Large intestine (tissue), 3 donors: ENCODE data around the gene C5orf47. TPM values are rescaled to one million over a fixed set of nuclear protein-coding genes. Genes with fewer than 3 reads are reported as not detected.
"Not testable (repeated sequence)": the region's sequence is repeated elsewhere in the genome, so short reads cannot be mapped to it uniquely, and the experiment has no call there.

Experiments
- DNase-seq, 2 donors: peaks; one replicate each; pipeline versions ENCODE4 v3.0.0 to v3.0.0-alpha.2; 2013
- H3K27ac ChIP-seq: one replicate; pipeline ENCODE4 v1.5.1; 2013; ENCODE audit warnings: low read length
- H3K27me3 ChIP-seq: 2 replicates; pipeline ENCODE4 v1.6.1; 2013; ENCODE audit warnings: low read length; ENCODE audit not compliant: control insufficient read depth, insufficient read depth
- H3K36me3 ChIP-seq: 2 replicates; pipeline ENCODE4 v1.6.1; 2013; ENCODE audit warnings: low read length; ENCODE audit not compliant: control insufficient read depth, insufficient read depth
- H3K4me1 ChIP-seq: one replicate; pipeline ENCODE4 v1.6.1; 2013; ENCODE audit warnings: low read length; ENCODE audit not compliant: control insufficient read depth, insufficient read depth
- H3K4me3 ChIP-seq: one replicate; pipeline ENCODE4 v1.5.1; 2013; ENCODE audit warnings: low read length
- H3K9me3 ChIP-seq: one replicate; pipeline ENCODE4 v1.6.1; 2013; ENCODE audit warnings: mild to moderate bottlenecking, low read depth, low read length, moderate library complexity; ENCODE audit not compliant: control insufficient read depth
- WGBS: methylation state at CpG from one replicate; pipeline ENCODE4 v1.1.5; 2013; ENCODE audit warnings: low lambda C conversion rate; ENCODE audit not compliant: insufficient coverage; 5-methylcytosine and 5-hydroxymethylcytosine counted together
- polyA plus RNA-seq: library from polyadenylated mRNA; unstranded; fragments of 120-200 nt; gene quantifications from one replicate; pipeline ENCODE4 v1.2.1, GENCODE V29; 2013

The C5orf47 gene
- polyA plus RNA-seq, 1 donor: 0.06 TPM

GRCh38 chr5:173989432-173990082 is 587 bp downstream of the C5orf47 start:
- DNase-seq: no peak
- no peaks in the 10 kb centered on the region for H3K4me1 ChIP-seq
- H3K27me3 ChIP-seq: no peaks in the 10 kb centered on the region
- no peak overlapping the region for H3K27ac ChIP-seq
- H3K4me3 ChIP-seq: no peak overlapping the region
- no CpG with 5 or more reads among the region's 41 CpGs for WGBS
- no peaks in the 10 kb centered on the region for H3K36me3 ChIP-seq
- H3K9me3 ChIP-seq: peaks cover 4% of the 10 kb centered on the region

GRCh38 chr5:173997331-173997730 is 8.4 kb downstream of the C5orf47 start:
- H3K9me3 ChIP-seq: no peaks in the 10 kb centered on the region
- peaks cover 3% of the 10 kb centered on the region for H3K27me3 ChIP-seq
- no peak overlapping the region for H3K27ac ChIP-seq
- peak in 1 of 2 donors; percentile 7 for DNase-seq
- H3K36me3 ChIP-seq: no peaks in the 10 kb centered on the region
- no peaks in the 10 kb centered on the region for H3K4me1 ChIP-seq
- H3K4me3 ChIP-seq: no peak overlapping the region
- WGBS: no CpG with 5 or more reads among the region's 4 CpGs

- WGBS: 62% methylated on average over 3 of the region's 4 CpGs
- Histone ChIP-seq H3K36me3 (no peaks in the 10 kb centered on the region), H3K4me1 (no peaks in the 10 kb centered on the region), H3K27ac (no peak overlapping the region), H3K9me3 (no peaks in the 10 kb centered on the region), H3K4me3 (no peak overlapping the region), H3K27me3 (peaks cover 4% of the 10 kb centered on the region)
- no peak for DNase-seq
These were observed 9.6 kb downstream of the C5orf47 start for GRCh38 chr5:173998531-173998930.

- Histone ChIP-seq H3K36me3 (no peaks in the 10 kb centered on the region), H3K4me1 (no peaks in the 10 kb centered on the region), H3K9me3 (no peaks in the 10 kb centered on the region), H3K27me3 (peaks cover 5% of the 10 kb centered on the region), H3K4me3 (no peak overlapping the region), H3K27ac (no peak overlapping the region)
- 79% methylated on average over 4 of the region's 4 CpGs for WGBS
- no peak for DNase-seq
These were observed 11.1 kb downstream of the C5orf47 start for GRCh38 chr5:174000076-174000475.

GRCh38 chr5:174003795-174004194 is 14.8 kb downstream of the C5orf47 start:
- Histone ChIP-seq H3K4me3 (no peak overlapping the region), H3K9me3 (no peaks in the 10 kb centered on the region), H3K27ac (no peak overlapping the region), H3K36me3 (no peaks in the 10 kb centered on the region), H3K4me1 (no peaks in the 10 kb centered on the region), H3K27me3 (peaks cover 5% of the 10 kb centered on the region)
- DNase-seq: no peak

- no peak overlapping the region for H3K4me3 ChIP-seq
- H3K36me3 ChIP-seq: no peaks in the 10 kb centered on the region
- WGBS: 100% methylated on average over 1 of the region's 5 CpGs
- H3K27ac ChIP-seq: no peak overlapping the region
- no peaks in the 10 kb centered on the region for H3K4me1 ChIP-seq
- no peak for DNase-seq
- no peaks in the 10 kb centered on the region for H3K9me3 ChIP-seq
- peaks cover 3% of the 10 kb centered on the region for H3K27me3 ChIP-seq
These were observed 20.0 kb downstream of the C5orf47 start for GRCh38 chr5:174008922-174009321.

GRCh38 chr5:174010365-174010764 is 21.4 kb downstream of the C5orf47 start:
- no peaks in the 10 kb centered on the region for H3K9me3 ChIP-seq
- no peaks in the 10 kb centered on the region for H3K36me3 ChIP-seq
- H3K4me3 ChIP-seq: no peak overlapping the region
- no peak overlapping the region for H3K27ac ChIP-seq
- no CpG with 5 or more reads among the region's 1 CpG for WGBS
- H3K4me1 ChIP-seq: no peaks in the 10 kb centered on the region
- DNase-seq: no peak
- peaks cover 3% of the 10 kb centered on the region for H3K27me3 ChIP-seq

- WGBS: 100% methylated on average over 1 of the region's 3 CpGs
- no peaks in the 10 kb centered on the region for H3K4me1 ChIP-seq
- no peak for DNase-seq
These were observed 22.5 kb downstream of the C5orf47 start for GRCh38 chr5:174011441-174011840.

GRCh38 chr5:174020069-174020927 is 31.3 kb downstream of the C5orf47 start:
- H3K4me1 ChIP-seq, H3K36me3 ChIP-seq, H3K27me3 ChIP-seq, H3K4me3 ChIP-seq, H3K27ac ChIP-seq, H3K9me3 ChIP-seq: not testable (repeated sequence)
- peak in 1 of 2 donors; percentile 2 for DNase-seq
- WGBS: 100% methylated on average over 1 of the region's 19 CpGs

More at GRCh38 chr5:174011441-174011840, 22.5 kb downstream of the C5orf47 start:
- Histone ChIP-seq H3K4me3 (no peak overlapping the region), H3K9me3 (no peaks in the 10 kb centered on the region), H3K27ac (no peak overlapping the region), H3K27me3 (no peaks in the 10 kb centered on the region), H3K36me3 (no peaks in the 10 kb centered on the region)

GRCh38 chr5:174020928-174021304 is 31.9 kb downstream of the C5orf47 start:
- Histone ChIP-seq H3K27me3 (no peaks in the 10 kb centered on the region), H3K4me1 (no peaks in the 10 kb centered on the region), H3K9me3 (no peaks in the 10 kb centered on the region), H3K27ac (no peak overlapping the region), H3K4me3 (no peak overlapping the region), H3K36me3 (no peaks in the 10 kb centered on the region)
- no peak for DNase-seq
- 97% methylated on average over 3 of the region's 3 CpGs for WGBS
